GM12878 (cell line): ENCODE measurements around the gene FGF2. TPM values are rescaled to one million over a fixed set of nuclear protein-coding genes. Genes with fewer than 3 reads are reported as not detected.

Experiments used
- ATAC-seq: fragments of 200-7000 bp; cut with Tn5 transposase; 3 replicates; pipeline ENCODE4 v1.9.1; 2020; ENCODE audit warnings: mild to moderate bottlenecking, moderate library complexity
- BruUV-seq: library from RNA; stranded (reverse); fragments of 400-500 nt; replicated peaks from 2 replicates; lab custom pipeline; 2021; lab: Mats Ljungman, UMichigan
- CTCF ChIA-PET: fragments of 300-600 bp; sonication (Branson Sonifier 250); formaldehyde crosslinking; extraction: SDS; loops from one replicate; lab custom pipeline; 2021; ENCODE audit warnings: inconsistent platforms; lab: Yijun Ruan, JAX
- POLR2A ChIA-PET: fragments of 350-600 bp; formaldehyde crosslinking; extraction: SDS; loops from one replicate; lab custom pipeline; 2021; ENCODE audit warnings: inconsistent platforms; lab: Charles Lee
- RAD21 ChIA-PET: fragments of 300-600 bp; sonication (Branson Sonifier 250); formaldehyde crosslinking; loops from one replicate; lab custom pipeline; 2023; ENCODE audit warnings: antibody characterized with exemption; ENCODE audit not compliant: unreplicated experiment; lab: Charles Lee
- SMC1A ChIA-PET: fragments of 300-600 bp; sonication (Branson Sonifier 250); formaldehyde crosslinking; loops from one replicate; lab custom pipeline; 2023; ENCODE audit not compliant: unreplicated experiment, uncharacterized antibody; lab: Charles Lee
- DNase-seq: peaks from one replicate; pipeline ENCODE4 v3.0.0-alpha.2; 2011; ENCODE audit warnings: low read depth, low spot score
- FAIRE-seq: peaks from 3 replicates; lab custom pipeline; 2011; peaks lifted over from hg19 to GRCh38; lab: Jason Lieb, UNC
- H2AFZ ChIP-seq: 2 replicates; pipeline ENCODE4 v1.6.0; 2011; ENCODE audit warnings: low read depth, low read length, control low read depth; ENCODE audit not compliant: control insufficient read depth
- H3K27ac ChIP-seq: 2 replicates; pipeline ENCODE4 v1.5.1; 2011; ENCODE audit warnings: control low read depth; ENCODE audit not compliant: control insufficient read depth, insufficient read depth
- H3K27me3 ChIP-seq, 2 experiments: replicated peaks in 1 of 2; 2 replicates each; pipeline versions ENCODE4 v1.6.0 to v1.6.1; 2011; ENCODE audit warnings: low read length in 1 of 2; ENCODE audit not compliant: control insufficient read depth in 2 of 2, insufficient read depth in 2 of 2
- H3K36me3 ChIP-seq, 2 experiments: 2 replicates each; pipeline ENCODE4 v1.5.1; 2011; ENCODE audit warnings: low read length in 1 of 2; ENCODE audit not compliant: control insufficient read depth in 2 of 2, insufficient read depth in 2 of 2
- H3K4me1 ChIP-seq: 2 replicates; pipeline ENCODE4 v1.6.1; 2011; ENCODE audit warnings: mild to moderate bottlenecking, low read length, moderate library complexity, mixed read lengths; ENCODE audit not compliant: control insufficient read depth, insufficient read depth
- H3K4me2 ChIP-seq: 2 replicates; pipeline ENCODE4 v1.6.0; 2011; ENCODE audit warnings: control low read depth; ENCODE audit not compliant: control insufficient read depth, insufficient read depth
- H3K4me3 ChIP-seq: fragments of 200-600 bp; sonication (generic); 2 replicates; pipeline ENCODE4 v1.5.1; 2016
- H3K79me2 ChIP-seq: 2 replicates; pipeline ENCODE4 v1.6.0; 2011; ENCODE audit warnings: low read length; ENCODE audit not compliant: control insufficient read depth, insufficient read depth
- H3K9ac ChIP-seq: 2 replicates; pipeline ENCODE4 v1.8.0; 2011; ENCODE audit warnings: low read length, control low read depth, mixed read lengths; ENCODE audit not compliant: control insufficient read depth, insufficient read depth
- H3K9me3 ChIP-seq: replicated peaks from 3 replicates; pipeline ENCODE4 v1.5.1; 2011; ENCODE audit warnings: mild to moderate bottlenecking, low read length; ENCODE audit not compliant: control insufficient read depth, insufficient read depth
- H4K20me1 ChIP-seq: 2 replicates; pipeline ENCODE4 v1.6.0; 2011; ENCODE audit not compliant: control insufficient read depth, insufficient read depth
- BRCA1 ChIP-seq: IDR thresholded peaks from 2 replicates; pipeline ENCODE4 v1.6.1; 2011; ENCODE audit warnings: low read depth, low read length, improper control_type of control experiment
- CHD2 ChIP-seq: IDR thresholded peaks from 2 replicates; pipeline ENCODE4 v1.6.1; 2011; ENCODE audit warnings: low read depth, low read length, improper control_type of control experiment, borderline replicate concordance
- EGR1 ChIP-seq, 2 experiments: IDR thresholded peaks; 1 replicate in 1 of 2; 2 replicates in 1 of 2; pipeline ENCODE4 v1.6.1; 2011 to 2012; ENCODE audit warnings: low read depth in 2 of 2, low read length in 2 of 2, borderline replicate concordance in 1 of 2, mild to moderate bottlenecking in 1 of 2, moderate library complexity in 1 of 2
- IKZF2 ChIP-seq, 2 experiments: fragments of 450-650 bp; IDR thresholded peaks; 2 replicates each; pipeline ENCODE4 v1.6.1; 2017; ENCODE audit warnings: mild to moderate bottlenecking in 2 of 2, moderate library complexity in 2 of 2
- MEF2A ChIP-seq: IDR thresholded peaks from 2 replicates; pipeline ENCODE4 v1.6.1; 2011; ENCODE audit warnings: low read depth, mild to moderate bottlenecking, low read length, moderate library complexity; ENCODE audit not compliant: insufficient read depth
- MEF2B ChIP-seq: fragments of 450-650 bp; IDR thresholded peaks from 2 replicates; pipeline ENCODE4 v1.6.1; 2018; ENCODE audit warnings: mild to moderate bottlenecking, moderate library complexity; ENCODE audit not compliant: partially characterized antibody, poor library complexity, severe bottlenecking
- PML ChIP-seq: IDR thresholded peaks from 2 replicates; pipeline ENCODE4 v1.6.1; 2012; ENCODE audit warnings: low read length, inconsistent platforms
- POU2F2 ChIP-seq: IDR thresholded peaks from 3 replicates; pipeline ENCODE4 v1.6.1; 2011; ENCODE audit warnings: low read depth, mild to moderate bottlenecking, low read length, borderline replicate concordance
- ZSCAN29 ChIP-seq: fragments of 450-650 bp; IDR thresholded peaks from 2 replicates; pipeline ENCODE4 v1.6.1; 2017; ENCODE audit warnings: mild to moderate bottlenecking, moderate library complexity
- WGBS: methylation state at CpG from one replicate; pipeline ENCODE4 v1.1.6; 2016; ENCODE audit warnings: low lambda C conversion rate; ENCODE audit not compliant: insufficient replicate concordance, insufficient coverage; ENCODE audit errors: missing lambda C conversion rate; 5-methylcytosine and 5-hydroxymethylcytosine counted together
- in situ Hi-C: fragments of 300-500 bp; cut with MboI; formaldehyde crosslinking; loops from 9 replicates; pipeline ENCODE4 v1.14.3; 2018; ENCODE audit warnings: mixed read lengths
- intact Hi-C: fragments of 100-400 bp; cut with micrococcal nuclease; formaldehyde crosslinking; loops from one replicate; pipeline ENCODE4 v1.14.2; 2022; ENCODE audit not compliant: unreplicated experiment
- polyA plus RNA-seq, 11 experiments: library from polyadenylated mRNA; depleted of rRNA in 4 of 11; unstranded in 6 of 11; stranded (reverse) in 5 of 11; fragments of >200 nt; fragmentation: Nextera tagmentation in 4 of 11; fragmentation: Illumina TruSeq in 1 of 11; extraction: Ambion mirVana in 4 of 11; extraction: Trizol in 1 of 11; gene quantifications; 1 replicate in 1 of 11; 2 replicates in 10 of 11; pipeline versions ENCODE4 v1.2.1 to v1.2.3, GENCODE V29; 2011 to 2016; ENCODE audit warnings: inconsistent platforms in 2 of 11, missing spikeins in 2 of 11, low read depth in 1 of 11
- total RNA-seq, 4 experiments: library from RNA; depleted of rRNA in 3 of 4; stranded (reverse); fragments of >200 nt in 3 of 4; fragmentation: Illumina TruSeq in 1 of 4; extraction: Trizol in 1 of 4; gene quantifications; 2 replicates each; pipeline versions ENCODE4 v1.2.1 to v1.2.3, GENCODE V29; 2013 to 2021
- TF ChIP-seq, protein P1 (sequence below): IDR thresholded peaks from 2 replicates; pipeline ENCODE4 v1.6.1; 2012; ENCODE audit warnings: low read depth, low read length, improper control_type of control experiment
- TF ChIP-seq, protein P2 (sequence below), 3 experiments: IDR thresholded peaks in 2 of 3; conservative IDR thresholded peaks in 1 of 3; 2 replicates each; pipeline ENCODE4 v1.5.1; 2011; ENCODE audit warnings: low read depth in 3 of 3, low read length in 3 of 3, mild to moderate bottlenecking in 3 of 3, control low read depth in 2 of 3, moderate library complexity in 2 of 3, inconsistent platforms in 1 of 3, mixed read lengths in 1 of 3; ENCODE audit not compliant: control insufficient read depth in 2 of 3, insufficient read depth in 1 of 3; ENCODE audit errors: extremely low read depth in 1 of 3
- TF ChIP-seq, protein P3 (sequence below): fragments of 450-650 bp; IDR thresholded peaks from 2 replicates; pipeline ENCODE4 v1.6.1; 2018; ENCODE audit warnings: borderline replicate concordance, mild to moderate bottlenecking; ENCODE audit not compliant: partially characterized antibody
- TF ChIP-seq, protein P4 (sequence below): fragments of 450-650 bp; IDR thresholded peaks from 2 replicates; pipeline ENCODE4 v1.6.1; 2017; ENCODE audit warnings: mild to moderate bottlenecking, low read depth, inconsistent platforms; ENCODE audit not compliant: poor library complexity, severe bottlenecking

FGF2 gene
- total and polyA plus RNA-seq, 10 of the 15 experiments (the other 5 are each of a cell fraction or from before 2014, with no cell fraction given): 0.13 to 1.7 (median 0.25) TPM

DNA sequence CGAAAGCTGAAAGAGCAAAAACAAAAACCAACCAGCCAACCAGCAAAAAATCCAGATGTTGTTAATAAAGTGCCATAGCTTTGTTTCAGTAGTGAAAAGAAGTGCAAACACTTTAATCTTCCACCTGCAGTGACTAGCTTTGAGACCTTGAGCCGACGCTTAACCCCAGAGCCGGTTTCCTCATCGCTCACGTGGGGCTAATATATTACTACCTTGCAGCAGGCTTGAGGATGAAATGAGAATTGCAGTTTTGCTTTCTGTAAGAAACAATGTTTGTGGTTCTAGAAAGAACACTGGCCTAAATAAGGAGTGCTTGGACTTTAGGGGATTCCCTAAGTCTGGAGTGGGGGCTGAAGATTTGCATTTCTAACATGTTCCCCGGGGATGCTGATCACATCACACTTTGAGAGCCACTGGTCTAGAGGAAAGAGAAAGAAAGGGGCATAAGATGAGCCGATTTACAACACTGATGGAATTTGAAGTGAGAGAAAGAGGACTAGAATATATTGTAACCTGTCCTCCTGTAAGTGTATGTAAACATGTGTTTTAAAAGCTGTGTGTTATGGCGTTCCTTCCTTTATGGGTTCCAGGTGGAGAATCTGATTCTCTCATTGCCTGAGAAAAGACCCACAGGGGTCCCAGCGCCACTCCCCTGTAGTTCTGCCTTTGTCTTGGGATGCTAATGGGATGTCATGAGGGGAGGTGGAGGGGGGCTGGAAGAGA is 1.4 kb downstream of the FGF2 start:
- ChIA-PET POLR2A (no interaction called here), CTCF (interaction anchor here (0.8 kb wide), 1 partner anchor 96 kb away, joined by 3 read pairs; no protein-coding TSS in a partner anchor), RAD21 (interaction anchor here (1.1 kb wide), 1 partner anchor 70 kb away, joined by 3 read pairs; no protein-coding TSS in a partner anchor), SMC1A (interaction anchor here (0.8 to 1.3 kb wide), 3 partner anchors 10 to 93 kb away, joined by 3 to 4 read pairs (median 4); no protein-coding TSS in a partner anchor)
- FAIRE-seq (peak; percentile 99), DNase-seq (peak; percentile 80), ATAC-seq (peak; percentile 93)
- no peaks in the 10 kb centered on the region; a peak in 1 of 4 replicates for H3K27me3 ChIP-seq
- in situ Hi-C loops (no loop called here), intact Hi-C loops (loop anchor here (5.0 to 10.0 kb wide), 3 partner anchors 66 to 193 kb away; partner anchors contain the start of gene NUDT6)
- no peaks in the 10 kb centered on the region for H3K79me2 ChIP-seq
- H3K4me2 ChIP-seq: peak overlapping the region; percentile 86
- H3K27ac ChIP-seq: peak overlapping the region; percentile 47
- H2AFZ ChIP-seq: peak overlapping the region; percentile 45
- no peaks in the 10 kb centered on the region for H3K9me3 ChIP-seq
- WGBS: under 1% methylated on average over 10 of the region's 10 CpGs
- H4K20me1 ChIP-seq: no peaks in the 10 kb centered on the region
- peaks cover 3% of the 10 kb centered on the region; the same call in 1 of the 2 replicates for H3K4me1 ChIP-seq
- H3K4me3 ChIP-seq: peak overlapping the region; percentile 67
- BruUV-seq: no TSS peak
- peak overlapping the region; percentile 51 for H3K9ac ChIP-seq
- H3K36me3 ChIP-seq: no peaks in the 10 kb centered on the region
- peak; percentile 74 for TF ChIP-seq MEF2A
- TF ChIP-seq POU2F2: peak; percentile 93; the same call in 2 of the 3 replicates
- TF ChIP-seq, protein P1, sequence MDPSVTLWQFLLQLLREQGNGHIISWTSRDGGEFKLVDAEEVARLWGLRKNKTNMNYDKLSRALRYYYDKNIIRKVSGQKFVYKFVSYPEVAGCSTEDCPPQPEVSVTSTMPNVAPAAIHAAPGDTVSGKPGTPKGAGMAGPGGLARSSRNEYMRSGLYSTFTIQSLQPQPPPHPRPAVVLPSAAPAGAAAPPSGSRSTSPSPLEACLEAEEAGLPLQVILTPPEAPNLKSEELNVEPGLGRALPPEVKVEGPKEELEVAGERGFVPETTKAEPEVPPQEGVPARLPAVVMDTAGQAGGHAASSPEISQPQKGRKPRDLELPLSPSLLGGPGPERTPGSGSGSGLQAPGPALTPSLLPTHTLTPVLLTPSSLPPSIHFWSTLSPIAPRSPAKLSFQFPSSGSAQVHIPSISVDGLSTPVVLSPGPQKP: no peak
- TF ChIP-seq, protein P2, sequence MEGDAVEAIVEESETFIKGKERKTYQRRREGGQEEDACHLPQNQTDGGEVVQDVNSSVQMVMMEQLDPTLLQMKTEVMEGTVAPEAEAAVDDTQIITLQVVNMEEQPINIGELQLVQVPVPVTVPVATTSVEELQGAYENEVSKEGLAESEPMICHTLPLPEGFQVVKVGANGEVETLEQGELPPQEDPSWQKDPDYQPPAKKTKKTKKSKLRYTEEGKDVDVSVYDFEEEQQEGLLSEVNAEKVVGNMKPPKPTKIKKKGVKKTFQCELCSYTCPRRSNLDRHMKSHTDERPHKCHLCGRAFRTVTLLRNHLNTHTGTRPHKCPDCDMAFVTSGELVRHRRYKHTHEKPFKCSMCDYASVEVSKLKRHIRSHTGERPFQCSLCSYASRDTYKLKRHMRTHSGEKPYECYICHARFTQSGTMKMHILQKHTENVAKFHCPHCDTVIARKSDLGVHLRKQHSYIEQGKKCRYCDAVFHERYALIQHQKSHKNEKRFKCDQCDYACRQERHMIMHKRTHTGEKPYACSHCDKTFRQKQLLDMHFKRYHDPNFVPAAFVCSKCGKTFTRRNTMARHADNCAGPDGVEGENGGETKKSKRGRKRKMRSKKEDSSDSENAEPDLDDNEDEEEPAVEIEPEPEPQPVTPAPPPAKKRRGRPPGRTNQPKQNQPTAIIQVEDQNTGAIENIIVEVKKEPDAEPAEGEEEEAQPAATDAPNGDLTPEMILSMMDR (IDR thresholded peaks at IDR 0.05 in 2 of 3, conservative IDR thresholded peaks at IDR 0.05 in 1 of 3; ENCODE audit: control insufficient read depth in 2 of 3, extremely low read depth in 1 of 3, insufficient read depth in 1 of 3, low read depth in 3 of 3, low read length in 3 of 3): peak in 2 of 3 experiments; percentile 8 to 24; a peak in 1 of 6 replicates
- no peak for TF ChIP-seq EGR1 (IDR thresholded peaks at IDR 0.05; ENCODE audit: borderline replicate concordance in 1 of 2, low read depth in 2 of 2, low read length in 2 of 2)
- no peak for TF ChIP-seq ZSCAN29
- peak; percentile 61 to 69; a peak in 3 of 4 replicates for TF ChIP-seq IKZF2 (IDR thresholded peaks at IDR 0.05)
- TF ChIP-seq, protein P3, sequence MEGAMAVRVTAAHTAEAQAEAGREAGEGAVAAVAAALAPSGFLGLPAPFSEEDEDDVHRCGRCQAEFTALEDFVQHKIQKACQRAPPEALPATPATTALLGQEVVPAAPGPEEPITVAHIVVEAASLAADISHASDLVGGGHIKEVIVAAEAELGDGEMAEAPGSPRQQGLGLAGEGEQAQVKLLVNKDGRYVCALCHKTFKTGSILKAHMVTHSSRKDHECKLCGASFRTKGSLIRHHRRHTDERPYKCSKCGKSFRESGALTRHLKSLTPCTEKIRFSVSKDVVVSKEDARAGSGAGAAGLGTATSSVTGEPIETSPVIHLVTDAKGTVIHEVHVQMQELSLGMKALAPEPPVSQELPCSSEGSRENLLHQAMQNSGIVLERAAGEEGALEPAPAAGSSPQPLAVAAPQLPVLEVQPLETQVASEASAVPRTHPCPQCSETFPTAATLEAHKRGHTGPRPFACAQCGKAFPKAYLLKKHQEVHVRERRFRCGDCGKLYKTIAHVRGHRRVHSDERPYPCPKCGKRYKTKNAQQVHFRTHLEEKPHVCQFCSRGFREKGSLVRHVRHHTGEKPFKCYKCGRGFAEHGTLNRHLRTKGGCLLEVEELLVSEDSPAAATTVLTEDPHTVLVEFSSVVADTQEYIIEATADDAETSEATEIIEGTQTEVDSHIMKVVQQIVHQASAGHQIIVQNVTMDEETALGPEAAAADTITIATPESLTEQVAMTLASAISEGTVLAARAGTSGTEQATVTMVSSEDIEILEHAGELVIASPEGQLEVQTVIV: no peak
- TF ChIP-seq PML: no peak; the same call in 1 of the 2 replicates
- TF ChIP-seq, protein P4, sequence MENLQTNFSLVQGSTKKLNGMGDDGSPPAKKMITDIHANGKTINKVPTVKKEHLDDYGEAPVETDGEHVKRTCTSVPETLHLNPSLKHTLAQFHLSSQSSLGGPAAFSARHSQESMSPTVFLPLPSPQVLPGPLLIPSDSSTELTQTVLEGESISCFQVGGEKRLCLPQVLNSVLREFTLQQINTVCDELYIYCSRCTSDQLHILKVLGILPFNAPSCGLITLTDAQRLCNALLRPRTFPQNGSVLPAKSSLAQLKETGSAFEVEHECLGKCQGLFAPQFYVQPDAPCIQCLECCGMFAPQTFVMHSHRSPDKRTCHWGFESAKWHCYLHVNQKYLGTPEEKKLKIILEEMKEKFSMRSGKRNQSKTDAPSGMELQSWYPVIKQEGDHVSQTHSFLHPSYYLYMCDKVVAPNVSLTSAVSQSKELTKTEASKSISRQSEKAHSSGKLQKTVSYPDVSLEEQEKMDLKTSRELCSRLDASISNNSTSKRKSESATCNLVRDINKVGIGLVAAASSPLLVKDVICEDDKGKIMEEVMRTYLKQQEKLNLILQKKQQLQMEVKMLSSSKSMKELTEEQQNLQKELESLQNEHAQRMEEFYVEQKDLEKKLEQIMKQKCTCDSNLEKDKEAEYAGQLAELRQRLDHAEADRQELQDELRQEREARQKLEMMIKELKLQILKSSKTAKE: peak; percentile 40
- TF ChIP-seq MEF2B: peak; percentile 71
- TF ChIP-seq CHD2: no peak
- TF ChIP-seq BRCA1: no peak
